HEK293 (cell line): Measurements from ENCODE around the gene FABP7.

Experiments
- CTCF ChIA-PET: fragments of 350-600 bp; formaldehyde crosslinking; extraction: SDS; loops from one replicate; lab custom pipeline; 2021; ENCODE audit warnings: antibody characterized with exemption; lab: Yijun Ruan, JAX
- POLR2A ChIA-PET: fragments of 300-600 bp; formaldehyde crosslinking; extraction: SDS; loops from one replicate; lab custom pipeline; 2020; ENCODE audit warnings: antibody characterized with exemption, inconsistent platforms; lab: Yijun Ruan, JAX
- H3K27ac ChIP-seq: fragments of 200-500 bp; sonication (Bioruptor generic); 2 replicates; pipeline ENCODE4 v1.5.1; 2014; ENCODE audit warnings: low read depth, low read length, control low read depth, inconsistent platforms; ENCODE audit errors: extremely low read depth
- H3K36me3 ChIP-seq, 2 experiments: fragments of 200-500 bp in 1 of 2; sonication (Bioruptor generic) in 1 of 2; 1 replicate in 1 of 2; 2 replicates in 1 of 2; pipeline ENCODE4 v1.5.1; 2014 to 2017; ENCODE audit warnings: inconsistent platforms in 2 of 2, low read length in 2 of 2; ENCODE audit not compliant: control insufficient read depth in 2 of 2, insufficient read depth in 1 of 2
- H3K4me1 ChIP-seq: fragments of 200-500 bp; sonication (Bioruptor generic); 2 replicates; pipeline ENCODE4 v1.5.1; 2014; ENCODE audit warnings: mild to moderate bottlenecking, low read length, inconsistent platforms; ENCODE audit not compliant: control insufficient read depth, insufficient read depth
- H3K4me3 ChIP-seq: 2 replicates; pipeline ENCODE4 v1.5.1; 2011; ENCODE audit warnings: low read depth, mild to moderate bottlenecking, control low read depth, low read length, moderate library complexity
- H3K9me3 ChIP-seq: fragments of 200-500 bp; sonication (Bioruptor generic); 2 replicates; pipeline ENCODE4 v1.5.1; 2014; ENCODE audit warnings: low read depth, low read length, inconsistent platforms; ENCODE audit not compliant: control insufficient read depth, insufficient read depth
- BCL11A ChIP-seq: fragments of 450-650 bp; formaldehyde crosslinking; IDR thresholded peaks from 2 replicates; pipeline ENCODE4 v1.5.1; 2016; ENCODE audit warnings: low read depth, missing biosample characterization, missing genetic modification characterization
- IKZF3 ChIP-seq: fragments of 450-650 bp; IDR thresholded peaks from 2 replicates; pipeline ENCODE4 v1.5.0; 2018; ENCODE audit warnings: missing biosample characterization, mild to moderate bottlenecking, missing genetic modification characterization, moderate library complexity
- KLF7 ChIP-seq: fragments of 450-650 bp; formaldehyde crosslinking; IDR thresholded peaks from 2 replicates; pipeline ENCODE4 v1.5.1; 2016; ENCODE audit warnings: missing biosample characterization, missing genetic modification characterization, borderline replicate concordance
- MEIS1 ChIP-seq: sonication (generic); formaldehyde crosslinking; IDR thresholded peaks from 2 replicates; pipeline ENCODE4 v1.8.1; 2022; ENCODE audit warnings: missing genetic modification reagents, mild to moderate bottlenecking, borderline replicate concordance
- PRDM4 ChIP-seq: fragments of 450-650 bp; formaldehyde crosslinking; IDR thresholded peaks from 2 replicates; pipeline ENCODE4 v1.5.1; 2017; ENCODE audit warnings: missing biosample characterization, missing genetic modification characterization
- REPIN1 ChIP-seq: fragments of 450-650 bp; formaldehyde crosslinking; IDR thresholded peaks from 2 replicates; pipeline ENCODE4 v1.5.1; 2017; ENCODE audit warnings: missing biosample characterization, missing genetic modification characterization, low read depth
- SP2 ChIP-seq: fragments of 450-650 bp; formaldehyde crosslinking; IDR thresholded peaks from 2 replicates; pipeline ENCODE4 v1.5.1; 2016; ENCODE audit warnings: missing biosample characterization, missing genetic modification characterization
- ZBTB10 ChIP-seq: fragments of 450-650 bp; formaldehyde crosslinking; IDR thresholded peaks from 2 replicates; pipeline ENCODE4 v1.5.1; 2016; ENCODE audit warnings: missing biosample characterization, missing genetic modification characterization
- ZBTB17 ChIP-seq: fragments of 450-650 bp; formaldehyde crosslinking; IDR thresholded peaks from 2 replicates; pipeline ENCODE4 v1.5.1; 2016; ENCODE audit warnings: missing biosample characterization, missing genetic modification characterization
- ZIC2 ChIP-seq: fragments of 450-650 bp; formaldehyde crosslinking; IDR thresholded peaks from 2 replicates; pipeline ENCODE4 v1.5.1; 2016; ENCODE audit warnings: missing biosample characterization, missing genetic modification characterization
- ZNF146 ChIP-seq: fragments of 450-650 bp; formaldehyde crosslinking; IDR thresholded peaks from 2 replicates; pipeline ENCODE4 v1.5.1; 2016; ENCODE audit warnings: missing biosample characterization, missing genetic modification characterization
- ZNF211 ChIP-seq: fragments of 450-650 bp; formaldehyde crosslinking; IDR thresholded peaks from 2 replicates; pipeline ENCODE4 v1.5.1; 2016; ENCODE audit warnings: low read depth, missing biosample characterization, missing genetic modification characterization
- ZNF518A ChIP-seq: fragments of 450-650 bp; formaldehyde crosslinking; conservative IDR thresholded peaks from 2 replicates; pipeline ENCODE4 v1.5.1; 2016; ENCODE audit warnings: low read depth, missing biosample characterization, missing genetic modification characterization
- ZNF626 ChIP-seq: fragments of 450-650 bp; sonication (Bioruptor Pico); formaldehyde crosslinking; IDR thresholded peaks from 2 replicates; pipeline ENCODE4 v1.5.1; 2018; ENCODE audit warnings: missing biosample characterization, missing genetic modification characterization, inconsistent platforms
- ZNF692 ChIP-seq: fragments of 450-650 bp; formaldehyde crosslinking; IDR thresholded peaks from 2 replicates; pipeline ENCODE4 v1.5.1; 2016; ENCODE audit warnings: missing biosample characterization, missing genetic modification characterization
- ZNF837 ChIP-seq: fragments of 450-650 bp; formaldehyde crosslinking; IDR thresholded peaks from 2 replicates; pipeline ENCODE4 v1.5.1; 2016; ENCODE audit warnings: missing biosample characterization, missing genetic modification characterization
- ZSCAN16 ChIP-seq: fragments of 450-650 bp; formaldehyde crosslinking; IDR thresholded peaks from 2 replicates; pipeline ENCODE4 v1.5.1; 2016; ENCODE audit warnings: missing biosample characterization, missing genetic modification characterization
- TF ChIP-seq, protein P1 (sequence below): fragments of 450-650 bp; formaldehyde crosslinking; IDR thresholded peaks from 2 replicates; pipeline ENCODE4 v1.5.1; 2016; ENCODE audit warnings: missing biosample characterization, missing genetic modification characterization

FABP7 gene

DNA sequence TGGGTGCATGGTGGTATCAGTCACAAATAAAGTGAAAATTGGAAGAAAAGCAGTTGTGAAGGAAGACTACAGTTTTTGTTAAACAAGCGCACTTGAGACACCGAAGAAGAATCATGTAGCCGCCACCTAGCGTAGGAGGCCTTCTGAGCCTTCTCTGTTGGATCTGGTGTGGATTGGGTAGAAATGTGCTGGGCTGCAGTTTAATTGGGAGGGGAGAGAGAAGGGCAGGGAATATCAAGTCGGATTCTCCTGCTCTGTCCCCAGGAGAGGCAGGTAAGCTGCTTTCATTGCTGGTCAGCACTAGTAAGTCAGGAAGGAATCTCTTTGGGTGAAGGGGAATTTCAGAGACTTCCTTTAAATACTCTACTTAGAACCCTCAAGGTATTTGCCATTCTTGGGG, 1.2 kb upstream of the FABP7 start (continued):
- no peak for TF ChIP-seq ZBTB10 (tag by site-specific recombination)
- no peak for TF ChIP-seq ZNF837 (tag by site-specific recombination)
- TF ChIP-seq BCL11A = no peak

DNA sequence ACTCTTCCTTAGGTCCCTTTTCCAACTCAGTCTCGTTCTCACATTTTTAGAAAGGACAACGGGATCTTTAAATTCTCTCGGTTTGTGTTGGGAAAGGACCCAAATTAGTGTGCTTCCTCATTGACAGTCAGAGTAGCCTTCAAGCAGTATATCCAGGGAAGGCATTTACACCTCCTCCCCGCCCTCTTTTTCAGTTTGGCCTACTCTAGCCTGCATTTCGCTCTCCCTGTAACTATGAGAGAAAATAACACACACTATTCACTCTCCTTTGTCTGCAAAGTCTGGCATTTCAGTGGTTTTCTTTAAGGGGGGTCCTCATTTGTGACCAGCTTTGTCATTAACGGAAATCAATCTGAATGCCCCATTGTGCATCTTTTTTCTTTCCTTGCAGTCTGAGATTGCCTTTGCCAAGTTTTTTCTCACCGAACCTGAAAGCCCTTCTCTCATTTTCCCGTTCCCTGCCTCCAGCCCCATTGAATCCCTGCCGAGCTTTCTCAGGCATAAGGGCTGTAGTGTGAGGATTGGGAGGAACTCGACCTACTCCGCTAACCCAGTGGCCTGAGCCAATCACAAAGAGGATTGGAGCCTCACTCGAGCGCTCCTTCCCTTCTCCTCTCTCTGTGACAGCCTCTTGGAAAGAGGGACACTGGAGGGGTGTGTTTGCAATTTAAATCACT, 393 bp upstream of the FABP7 start:
- H3K9me3 ChIP-seq = no peaks in the 10 kb centered on the region
- TF ChIP-seq SP2 (tag by site-specific recombination) (no peak), ZNF211 (tag by site-specific recombination) (no peak), ZNF692 (tag by site-specific recombination) (no peak), MEIS1 (CRISPR knock-in tag) (no peak), PRDM4 (tag by site-specific recombination) (no peak), ZNF626 (tag by site-specific recombination) (no peak), ZBTB17 (tag by site-specific recombination) (no peak), ZNF837 (tag by site-specific recombination) (no peak), KLF7 (no peak), ZNF146 (tag by site-specific recombination) (no peak), ZNF518A (tag by site-specific recombination) (no peak), ZIC2 (tag by site-specific recombination) (no peak), ZBTB10 (tag by site-specific recombination) (no peak), REPIN1 (tag by site-specific recombination) (no peak), IKZF3 (tag by site-specific recombination) (no peak), ZSCAN16 (no peak)
- TF ChIP-seq, protein P1, sequence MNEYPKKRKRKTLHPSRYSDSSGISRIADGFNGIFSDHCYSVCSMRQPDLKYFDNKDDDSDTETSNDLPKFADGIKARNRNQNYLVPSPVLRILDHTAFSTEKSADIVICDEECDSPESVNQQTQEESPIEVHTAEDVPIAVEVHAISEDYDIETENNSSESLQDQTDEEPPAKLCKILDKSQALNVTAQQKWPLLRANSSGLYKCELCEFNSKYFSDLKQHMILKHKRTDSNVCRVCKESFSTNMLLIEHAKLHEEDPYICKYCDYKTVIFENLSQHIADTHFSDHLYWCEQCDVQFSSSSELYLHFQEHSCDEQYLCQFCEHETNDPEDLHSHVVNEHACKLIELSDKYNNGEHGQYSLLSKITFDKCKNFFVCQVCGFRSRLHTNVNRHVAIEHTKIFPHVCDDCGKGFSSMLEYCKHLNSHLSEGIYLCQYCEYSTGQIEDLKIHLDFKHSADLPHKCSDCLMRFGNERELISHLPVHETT = no peak
- TF ChIP-seq, all 188 proteins: peak for 0
- ChIA-PET CTCF (no interaction called here), POLR2A (interaction anchor here (1.9 kb wide), 1 partner anchor 10 kb away, joined by 5 read pairs; the partner anchor contains the start of gene SMPDL3A)
- Histone ChIP-seq H3K27ac (no peak overlapping the region), H3K36me3 (no peaks in the 10 kb centered on the region), H3K4me1 (no peaks in the 10 kb centered on the region), H3K4me3 (no peak overlapping the region)
